HL-60/S4 treated with retinoic acid at 250 ng/mL for 4 days and 3 days (cell line): Measurements from ENCODE around the gene PLIN1.

Experiments used
- in situ Hi-C: fragments of 300-500 bp; cut with MboI; formaldehyde crosslinking; loops from 2 replicates; pipeline ENCODE4 v1.7.0; 2022; ENCODE audit warnings: low sequenced_read_pairs

Gene PLIN1

DNA sequence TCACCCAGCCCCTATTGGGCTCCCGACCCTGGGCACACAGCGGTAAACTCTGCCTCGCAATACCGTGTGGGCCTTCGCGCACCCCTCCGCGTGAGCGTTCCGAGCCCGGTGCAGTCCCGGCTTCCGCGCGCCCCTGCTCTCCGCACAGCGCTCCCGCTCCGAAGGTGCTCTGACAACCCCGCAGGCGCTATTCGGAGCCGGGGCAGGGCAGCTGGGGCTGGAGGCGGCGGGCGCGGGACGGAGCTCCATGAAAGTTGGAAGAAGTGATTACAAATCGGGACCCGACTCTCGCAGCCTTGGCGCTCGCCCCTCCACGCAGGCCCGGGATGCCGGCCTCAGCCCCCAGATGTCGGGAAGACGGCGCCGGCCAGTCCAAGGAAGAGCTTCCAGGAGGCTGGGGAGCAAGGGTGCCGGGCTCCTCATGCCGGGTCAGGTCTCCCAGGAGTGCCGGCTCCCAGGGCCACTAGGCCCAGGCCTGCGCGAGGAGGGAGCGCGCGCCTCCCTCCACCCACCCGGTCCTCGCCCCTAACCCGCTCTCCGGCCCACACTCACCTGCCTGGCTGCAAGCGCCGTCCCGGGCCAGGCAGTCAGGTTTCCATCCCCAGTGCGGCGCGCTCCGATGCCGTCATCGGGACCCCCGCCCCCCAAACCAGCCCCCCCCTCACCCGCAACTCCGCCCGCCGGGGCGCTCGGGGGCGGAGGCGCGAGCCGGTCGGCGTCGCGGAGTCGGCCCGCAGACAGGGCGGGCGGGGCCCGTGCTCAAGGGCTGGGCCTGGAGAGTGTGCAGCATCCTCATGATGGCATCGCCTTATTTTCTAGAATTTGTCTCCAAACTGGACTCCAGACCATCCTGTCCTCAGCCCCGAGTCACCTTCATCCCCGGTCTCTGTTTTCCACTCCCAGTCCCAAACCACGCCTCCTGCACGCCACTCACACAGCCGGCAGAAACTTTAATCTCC lies 24.0 kb downstream of the PLIN1 start, which contains the start of gene KIF7:
KIF7 (minus strand) TSS at position 621 of the 959 bp plus-strand sequence. CDS start 2,537 bp downstream, outside the sequence.
- in situ Hi-C loops = no loop called here

DNA sequence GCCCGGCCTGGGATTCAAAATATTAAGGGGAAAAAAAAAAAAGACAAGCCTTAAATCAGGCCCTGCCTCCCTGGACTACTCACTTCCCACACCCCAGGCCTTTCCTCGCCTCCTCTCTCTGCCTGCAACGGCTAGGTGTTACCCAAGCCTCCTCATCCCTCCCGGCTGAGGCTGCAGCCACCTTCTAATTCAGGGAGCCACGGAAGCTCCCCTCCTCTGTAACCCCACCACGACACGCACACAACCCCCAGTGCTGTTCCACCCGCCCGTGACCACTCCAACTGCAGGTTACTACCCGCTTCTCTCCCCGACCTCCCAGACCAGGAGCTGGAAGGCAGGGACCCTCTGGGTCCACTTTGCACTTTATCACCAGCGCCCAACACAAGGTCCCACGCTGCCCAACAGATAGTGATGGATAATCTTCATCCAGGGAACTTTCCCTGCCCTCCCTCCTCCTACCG lies 24.8 kb downstream of the PLIN1 start:
- in situ Hi-C loops = no loop called here

DNA sequence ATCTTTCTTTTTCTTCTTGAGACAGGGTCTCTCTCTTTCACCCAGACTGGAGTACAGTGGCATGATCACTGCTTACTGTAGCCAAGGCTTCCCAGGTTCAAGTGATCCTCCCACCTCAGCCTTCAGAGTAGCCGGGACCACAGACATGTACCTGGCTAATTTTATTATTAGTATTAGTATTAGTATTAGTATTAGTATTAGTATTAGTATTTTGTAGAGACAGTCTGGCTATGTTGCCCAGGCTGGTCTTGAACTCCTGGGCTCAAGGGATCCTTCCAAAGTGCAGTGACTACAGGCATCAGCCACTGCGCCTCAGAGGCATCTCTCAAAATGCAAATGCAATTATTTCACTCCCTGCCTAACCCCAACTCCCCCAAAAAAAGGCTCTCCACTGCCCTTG lies 25.6 kb downstream of the PLIN1 start:
- in situ Hi-C loops = no loop called here

DNA sequence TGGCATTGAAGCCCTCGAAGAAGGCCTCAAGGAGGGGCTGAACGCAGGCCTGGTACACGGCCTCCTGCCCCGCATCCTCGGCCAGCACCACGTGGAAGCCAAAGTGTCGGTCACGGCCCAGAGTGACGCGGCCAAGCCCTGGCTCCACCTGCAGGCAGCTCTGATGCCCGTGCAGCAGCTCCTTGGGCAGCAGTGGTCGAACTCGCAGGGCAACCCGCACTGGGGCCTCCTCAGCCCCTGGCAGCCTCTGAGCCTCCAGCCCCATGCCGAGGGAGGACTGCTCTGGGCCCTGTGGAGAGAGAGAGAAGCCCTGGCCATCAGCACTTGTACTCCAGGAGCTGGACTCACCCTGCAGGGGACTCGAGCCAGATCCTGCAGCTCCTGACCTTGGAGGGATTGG lies 26.5 kb downstream of the PLIN1 start:
- in situ Hi-C loops = no loop called here

DNA sequence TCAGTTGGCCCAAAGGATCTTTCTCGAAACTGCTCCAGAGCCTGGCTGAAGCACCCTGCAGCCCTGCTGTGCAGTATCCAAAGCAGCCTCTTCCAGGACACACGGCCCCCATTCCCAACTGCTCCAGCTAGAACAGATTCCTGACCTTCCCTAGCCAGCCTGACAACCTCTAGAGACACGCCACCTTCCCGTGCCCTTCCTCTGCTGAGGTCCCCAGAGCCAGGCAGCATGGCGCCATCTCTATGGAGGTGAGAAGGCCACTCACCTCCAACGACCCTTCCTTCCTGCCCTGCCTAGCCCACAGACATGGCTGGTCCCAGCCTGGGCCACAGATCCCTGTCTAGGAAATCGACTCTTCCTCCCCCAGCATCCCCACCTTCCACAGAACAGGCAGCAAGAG lies 27.0 kb downstream of the PLIN1 start:
- in situ Hi-C loops = no loop called here

DNA sequence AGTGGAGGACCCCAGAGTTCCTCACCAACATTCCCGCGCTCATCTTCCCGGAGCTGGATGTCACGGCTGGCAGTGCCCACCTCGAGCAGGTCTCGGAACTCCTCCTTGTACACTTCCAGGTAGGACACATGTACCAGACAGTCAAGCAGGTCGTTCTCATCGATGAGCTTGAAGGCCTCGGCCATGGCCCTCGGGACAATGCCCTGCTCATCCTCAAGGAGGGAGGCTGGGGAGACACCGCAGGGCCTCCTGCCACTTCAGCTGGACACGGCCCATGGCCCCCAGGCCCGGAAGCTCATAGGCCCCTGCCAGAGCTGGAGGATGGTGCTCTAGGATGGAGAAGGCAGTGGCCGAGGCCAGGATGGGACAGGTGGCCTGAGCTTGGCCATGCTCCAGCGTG lies 29.5 kb downstream of the PLIN1 start:
- in situ Hi-C loops = no loop called here

DNA sequence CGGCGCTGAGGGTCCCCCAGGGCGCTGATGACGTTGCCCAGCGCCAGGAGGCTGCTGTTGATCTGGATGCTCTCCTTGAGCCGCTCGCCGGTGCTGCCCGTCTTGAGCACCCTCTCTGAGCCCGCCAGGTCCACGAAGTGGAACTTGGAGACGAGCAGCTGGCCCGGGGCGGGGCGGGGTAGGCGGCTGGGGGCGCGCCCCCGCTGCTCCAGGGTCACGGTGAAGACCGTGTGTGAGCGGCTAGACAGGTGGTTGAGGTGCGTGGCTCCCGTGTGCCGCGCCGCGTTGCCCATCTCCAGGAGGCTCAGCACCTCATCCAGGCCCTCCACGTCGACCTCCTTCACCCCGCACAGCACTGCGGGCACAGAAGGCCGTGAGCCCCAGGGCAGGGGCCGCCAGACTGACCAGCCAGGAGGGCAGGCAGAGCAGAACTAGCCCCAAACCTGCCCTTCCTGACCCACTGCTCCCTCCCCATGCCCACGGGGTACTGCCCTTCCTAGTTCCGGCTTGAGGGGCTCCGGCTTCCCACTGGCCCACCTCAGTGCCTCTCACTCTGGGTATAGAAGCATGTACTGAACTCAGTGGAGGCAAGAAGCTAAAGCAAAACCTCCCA lies 30.0 kb downstream of the PLIN1 start:
- in situ Hi-C loops = no loop called here

DNA sequence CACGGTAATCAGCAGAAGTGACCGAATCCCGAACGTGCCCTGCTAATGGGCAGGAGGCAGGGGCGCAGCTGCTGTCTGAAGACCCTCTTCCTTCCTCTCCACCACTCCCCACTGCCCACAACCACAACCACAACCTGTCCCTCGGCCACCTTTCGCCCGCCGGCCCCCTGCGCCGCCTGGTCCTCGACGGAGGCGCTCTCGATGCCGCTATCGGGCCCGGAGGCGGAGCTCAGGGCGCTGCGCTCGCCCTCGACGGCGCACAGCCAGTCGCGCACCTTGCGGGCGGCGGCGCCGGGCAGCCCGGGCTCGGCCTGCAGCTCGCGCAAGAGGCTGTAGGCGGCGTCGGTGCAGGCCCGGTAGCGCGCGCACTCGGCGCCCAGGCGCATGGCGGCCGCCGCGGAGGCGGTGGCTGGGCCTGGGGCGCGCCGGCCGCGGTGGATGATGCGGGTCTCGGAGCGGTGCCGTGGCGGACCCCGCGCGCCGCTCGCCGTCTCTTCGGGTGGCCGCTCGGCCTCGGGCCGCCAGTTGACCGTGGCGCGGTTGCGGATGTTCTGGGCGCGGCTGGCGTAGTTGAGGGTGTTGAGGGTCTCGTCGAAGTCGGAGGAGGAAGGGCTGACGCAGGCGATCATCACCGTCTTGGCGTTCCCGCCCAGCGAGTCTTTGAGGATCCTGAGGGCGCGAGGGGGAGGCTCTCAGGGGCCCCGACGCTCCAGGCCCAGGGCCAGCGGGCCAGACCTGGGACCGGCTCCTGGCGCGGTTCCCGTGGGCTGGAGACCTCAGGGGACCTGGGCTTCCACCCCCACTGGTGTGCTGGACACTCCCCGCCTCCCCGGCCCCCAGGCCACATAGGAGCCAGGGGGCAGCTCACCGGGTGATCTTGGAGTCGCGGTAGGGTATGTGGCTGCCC lies 30.8 kb downstream of the PLIN1 start:
- in situ Hi-C loops = no loop called here

DNA sequence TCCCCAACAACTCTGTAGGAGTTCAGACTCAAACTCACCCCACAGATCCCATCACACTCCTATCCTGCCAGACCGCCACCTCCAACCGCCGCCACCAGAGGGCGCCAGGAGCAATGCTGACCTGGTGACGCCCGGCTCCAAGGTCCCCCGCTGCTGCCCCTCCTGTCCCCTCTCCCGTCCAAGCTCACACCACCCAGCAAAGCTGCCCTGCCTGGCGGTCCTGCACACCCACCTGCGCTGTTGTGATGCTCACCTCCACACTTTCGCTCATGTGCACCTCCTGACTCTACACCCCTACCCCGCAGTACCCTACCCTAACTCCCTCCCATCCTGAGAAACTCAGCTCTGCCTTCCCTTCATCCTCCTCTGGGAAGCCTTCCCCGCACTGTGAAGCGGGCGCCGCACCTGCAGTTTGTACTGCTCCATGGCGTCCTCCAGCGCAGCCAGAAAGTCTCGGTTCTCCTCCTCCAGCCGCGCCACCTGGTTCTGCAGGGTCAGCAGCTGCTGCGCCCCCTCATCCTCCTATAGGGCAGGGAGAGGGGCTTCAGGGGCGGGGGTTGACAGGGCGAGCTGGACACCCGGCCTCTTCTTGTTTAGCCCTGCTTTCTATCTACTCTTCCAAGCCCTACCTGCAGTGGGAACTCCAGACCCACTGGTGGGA lies 31.8 kb downstream of the PLIN1 start:
- in situ Hi-C loops = no loop called here

DNA sequence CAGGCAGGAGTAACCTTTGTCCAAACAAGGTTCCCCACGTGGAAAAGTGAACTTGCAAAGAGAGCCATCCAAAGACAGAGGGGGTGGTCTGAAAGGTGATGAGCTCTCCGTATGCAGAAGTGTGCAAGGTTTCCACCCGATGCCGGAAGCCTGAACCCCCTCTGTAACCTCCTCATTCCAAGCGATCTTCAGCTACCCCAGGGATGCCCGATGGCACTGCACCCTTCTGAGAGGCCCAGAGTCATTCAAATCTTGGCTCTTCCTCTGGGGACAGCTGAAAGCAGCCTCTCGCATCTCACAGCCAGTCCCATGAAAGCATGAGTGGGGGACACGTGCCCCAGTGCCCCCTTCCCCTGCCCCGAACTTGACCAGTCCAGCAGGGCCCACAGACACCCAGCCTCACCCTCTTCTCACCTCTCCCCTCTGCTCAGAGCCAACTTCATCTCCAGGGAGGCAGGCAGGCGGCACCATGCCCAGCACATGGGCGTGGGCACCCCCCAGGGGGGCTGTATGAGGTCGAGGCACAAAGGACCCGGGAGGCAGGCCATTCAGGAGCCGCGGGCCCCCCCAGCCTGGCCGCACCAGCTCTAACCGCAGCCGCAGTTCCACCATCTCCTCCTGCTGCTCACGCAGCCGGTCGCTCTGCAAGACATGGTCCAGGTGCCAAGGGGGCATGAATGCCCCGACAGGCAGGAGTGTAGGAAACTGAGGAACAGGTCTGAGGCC lies 32.6 kb downstream of the PLIN1 start:
- in situ Hi-C loops = no loop called here

DNA sequence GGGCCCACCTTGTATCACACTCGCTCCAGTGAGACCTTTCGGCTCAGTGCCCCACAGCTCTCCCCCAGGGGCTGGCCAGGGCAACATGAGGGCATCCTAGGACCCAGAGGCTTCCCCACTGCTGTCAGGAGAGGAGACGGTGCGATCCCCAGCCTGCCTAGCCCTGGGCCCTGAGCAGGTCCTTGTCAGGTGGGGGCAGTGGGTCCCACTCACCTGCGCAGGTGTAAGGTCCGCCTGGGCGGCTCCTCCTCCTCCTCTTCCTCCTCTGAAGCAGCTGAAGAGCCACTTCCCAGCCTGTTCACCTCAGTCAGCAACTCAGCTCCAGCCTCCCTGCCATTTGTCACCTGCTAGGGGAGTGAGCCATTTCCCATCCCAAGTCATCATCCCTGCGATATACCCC lies 33.5 kb downstream of the PLIN1 start:
- in situ Hi-C loops = no loop called here

DNA sequence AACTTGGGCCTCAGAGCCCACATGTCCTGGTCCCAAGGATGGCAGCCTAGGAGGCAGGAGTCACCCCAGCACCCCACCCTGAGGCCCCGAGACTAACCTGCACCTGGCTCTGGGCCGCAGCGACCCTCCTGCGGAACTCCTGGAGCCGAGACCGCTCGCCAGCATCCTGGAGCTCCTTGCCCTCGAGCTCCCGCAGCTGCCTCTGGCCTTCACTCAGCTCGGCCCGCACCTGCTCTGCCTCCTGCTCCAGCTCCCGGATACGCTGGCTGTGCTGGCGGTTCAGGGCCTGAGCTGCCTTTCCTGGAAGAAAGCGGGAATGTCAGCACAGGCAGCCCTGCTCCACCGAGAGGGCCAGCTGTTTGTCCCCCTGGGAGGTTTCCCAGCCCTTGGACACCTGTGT lies 37.1 kb downstream of the PLIN1 start:
- in situ Hi-C loops = no loop called here

DNA sequence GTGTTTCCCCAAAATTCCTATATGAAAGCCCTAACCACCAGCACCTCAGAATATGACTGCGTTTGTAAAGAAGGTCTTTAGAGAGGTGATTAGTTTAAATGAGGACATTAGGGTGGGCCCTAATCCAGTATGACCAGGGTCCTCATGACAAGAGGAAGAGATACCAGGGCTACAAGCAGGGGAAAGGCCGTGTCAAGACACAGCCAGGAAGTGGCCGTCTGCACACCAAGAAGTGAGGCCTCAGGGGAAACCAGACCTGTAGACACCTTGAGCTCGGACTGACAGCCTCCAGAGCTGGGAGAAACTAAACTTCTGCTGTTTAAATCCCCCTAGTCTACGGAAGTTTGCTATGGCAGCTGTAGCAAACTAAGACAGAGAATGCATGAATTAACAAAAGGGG lies 38.1 kb downstream of the PLIN1 start:
- in situ Hi-C loops = no loop called here

DNA sequence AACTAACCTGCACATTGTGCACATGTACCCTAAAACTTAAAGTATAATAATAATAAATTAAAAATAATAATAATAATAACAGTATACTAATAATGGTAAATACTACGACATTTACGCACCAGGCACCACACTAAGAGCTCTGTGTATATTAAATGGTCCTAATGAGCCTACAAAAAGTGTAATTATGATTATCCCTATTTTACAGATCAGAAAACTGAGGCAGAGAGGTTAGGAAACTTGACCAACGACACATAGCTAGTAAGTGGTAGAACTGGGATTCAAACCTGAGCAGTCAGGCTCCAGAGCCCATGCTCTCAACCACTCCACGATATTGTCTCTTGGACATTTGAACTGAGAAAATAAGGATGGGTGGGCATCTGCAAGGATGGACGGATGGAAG lies 38.9 kb downstream of the PLIN1 start:
- in situ Hi-C loops = no loop called here

DNA sequence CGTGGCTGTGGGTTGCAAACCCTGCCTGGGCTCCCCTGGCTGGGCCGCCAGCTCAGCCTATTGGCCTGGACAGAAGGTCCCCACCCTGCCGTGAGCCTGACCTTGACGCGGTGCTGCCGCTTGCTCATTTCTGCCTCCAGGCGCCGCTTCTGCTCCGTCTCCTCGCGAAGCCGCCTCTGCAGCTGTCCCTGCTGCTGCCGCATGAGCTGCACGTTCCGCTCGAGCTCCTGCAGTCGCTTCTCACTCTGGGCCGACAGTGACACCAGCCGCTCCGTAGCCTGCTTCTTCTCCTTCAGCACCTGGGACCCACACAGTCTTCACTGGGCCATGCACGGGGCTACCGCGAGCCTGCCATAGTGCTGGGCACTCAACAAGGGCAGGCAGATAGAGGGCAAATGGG lies 45.6 kb downstream of the PLIN1 start:
- in situ Hi-C loops = no loop called here

DNA sequence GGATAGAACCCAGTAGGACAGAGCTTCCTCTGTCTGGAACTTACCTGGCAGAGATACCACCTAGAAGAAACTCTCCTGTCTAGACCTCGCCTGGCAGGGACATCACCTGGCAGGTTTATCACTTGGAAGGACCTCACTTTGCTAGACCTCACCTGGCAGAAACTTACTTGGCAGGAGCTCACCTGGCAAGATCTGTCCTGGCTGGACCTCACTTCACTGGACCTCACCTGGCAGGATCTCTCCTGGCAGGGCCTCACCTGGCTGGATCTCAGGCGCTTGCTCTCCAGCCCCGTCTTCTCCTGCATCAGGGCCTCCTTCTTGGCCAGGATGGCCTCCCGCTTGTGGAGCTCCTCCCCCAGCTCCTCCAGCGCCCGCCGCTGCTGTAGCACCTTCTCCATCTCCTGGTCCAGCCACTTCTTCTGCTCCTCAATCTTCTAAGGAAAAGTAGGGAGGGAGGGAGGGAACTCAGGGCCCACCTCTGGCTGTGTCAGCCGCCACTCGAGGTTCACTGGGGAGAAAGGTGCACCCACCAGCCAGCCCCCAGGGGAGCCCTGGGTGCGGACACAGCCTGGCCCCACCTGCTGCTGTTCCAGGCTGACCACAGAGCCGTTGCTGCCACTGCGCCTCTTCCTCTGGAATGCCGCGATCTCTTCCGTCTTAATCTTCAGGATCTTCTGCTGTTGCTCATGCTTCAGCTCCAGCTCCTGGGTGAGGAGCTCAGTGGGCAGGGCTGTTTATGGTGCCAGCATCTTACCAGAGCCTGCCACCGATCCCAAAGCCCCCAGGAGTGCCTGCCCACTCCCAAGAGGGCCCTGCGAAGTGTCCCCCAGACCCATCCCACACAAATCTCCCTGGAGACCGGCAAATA lies 46.4 kb downstream of the PLIN1 start:
- in situ Hi-C loops = no loop called here

DNA sequence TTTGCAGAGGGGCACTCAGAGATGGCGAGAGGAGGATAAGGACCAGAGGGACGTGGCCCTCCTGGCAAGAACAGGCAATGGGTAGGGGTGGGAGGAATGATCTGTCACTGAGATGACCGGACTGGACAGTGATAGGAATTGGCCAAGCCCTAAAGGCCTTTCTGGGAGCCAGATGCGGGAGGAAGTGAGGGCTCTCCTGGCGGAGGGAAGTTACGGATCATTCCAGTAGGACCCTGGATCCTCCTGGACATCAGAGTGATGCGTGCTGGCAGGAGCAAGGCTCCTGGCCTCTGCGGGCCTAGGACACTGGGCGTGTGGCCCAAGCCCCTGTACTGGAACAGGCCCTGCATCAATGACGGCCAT lies 47.3 kb downstream of the PLIN1 start:
- in situ Hi-C loops = no loop called here

DNA sequence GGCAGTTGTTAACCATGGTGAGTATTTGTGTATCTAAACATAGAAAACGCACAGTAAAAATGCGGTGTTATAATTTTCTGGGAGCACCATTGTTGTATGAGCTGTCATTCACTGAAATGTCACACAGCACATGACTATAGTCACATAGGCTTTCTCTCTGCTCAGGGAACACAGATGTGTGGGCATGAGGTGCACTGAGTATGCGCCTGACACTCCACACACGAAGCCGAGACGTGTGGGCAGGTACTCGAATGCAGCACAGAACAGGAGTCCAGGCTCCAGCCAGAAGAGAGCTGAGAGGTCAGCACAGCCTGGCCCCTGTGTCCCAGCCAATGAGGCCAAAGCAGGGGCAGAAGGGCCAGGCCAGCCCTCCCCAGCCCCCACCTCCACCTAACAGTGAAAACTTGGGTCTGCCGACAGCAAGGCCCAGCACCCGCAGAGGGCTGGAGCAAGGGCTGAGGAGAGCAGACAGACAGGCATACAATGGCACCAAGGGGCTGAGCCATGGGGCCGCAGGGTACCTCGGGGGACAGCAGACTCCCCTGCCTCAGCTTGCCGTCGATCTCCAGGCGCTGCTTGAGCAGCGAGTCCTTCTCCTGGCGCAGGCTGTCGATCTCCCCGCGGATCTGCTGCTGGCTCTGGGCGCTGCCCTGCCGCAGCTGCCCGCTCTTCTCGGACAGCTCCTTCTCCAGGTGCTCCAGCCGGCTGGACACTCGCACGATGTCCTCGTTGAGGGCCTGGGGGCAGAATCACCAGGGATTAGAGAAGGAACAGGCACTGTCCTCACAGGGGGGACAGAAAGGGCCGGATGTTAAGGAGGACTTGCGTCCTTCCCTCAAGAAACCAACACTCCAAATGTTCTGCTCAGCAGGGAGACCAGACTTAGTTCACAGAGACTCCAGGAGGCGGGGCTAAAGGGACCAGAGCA lies 47.9 kb downstream of the PLIN1 start:
- in situ Hi-C loops = no loop called here
